Astrocyte (in vitro differentiated cells and primary cell): Measurements from ENCODE around the gene MAPK9. TPM values are rescaled to one million over a fixed set of nuclear protein-coding genes. Genes with fewer than 3 reads are reported as not detected.

Experiments used
- DNase-seq: peaks from one replicate; pipeline ENCODE4 v3.0.0-alpha.2; 2010; ENCODE audit warnings: low read depth
- FAIRE-seq: peaks from 2 replicates; lab custom pipeline; 2011; peaks lifted over from hg19 to GRCh38; lab: Jason Lieb, UNC
- H2AFZ ChIP-seq: 2 replicates; pipeline ENCODE4 v1.6.0; 2012; ENCODE audit warnings: low read depth, low read length, inconsistent platforms
- H3K27ac ChIP-seq: 2 replicates; pipeline ENCODE4 v1.5.1; 2011; ENCODE audit warnings: low read depth, low read length, inconsistent platforms
- H3K27me3 ChIP-seq: 2 replicates; pipeline ENCODE4 v1.6.0; 2011; ENCODE audit warnings: low read length, inconsistent platforms; ENCODE audit not compliant: insufficient read depth
- H3K36me3 ChIP-seq: 2 replicates; pipeline ENCODE4 v1.5.1; 2011; ENCODE audit warnings: low read length, inconsistent platforms; ENCODE audit not compliant: insufficient read depth
- H3K4me1 ChIP-seq: 2 replicates; pipeline ENCODE4 v1.5.1; 2011; ENCODE audit warnings: low read length, inconsistent platforms; ENCODE audit not compliant: insufficient read depth
- H3K4me2 ChIP-seq: 2 replicates; pipeline ENCODE4 v1.6.0; 2012; ENCODE audit warnings: low read length, inconsistent platforms
- H3K4me3 ChIP-seq: 2 replicates; pipeline ENCODE4 v1.5.1; 2011; ENCODE audit warnings: low read depth, mild to moderate bottlenecking, low read length, inconsistent platforms; ENCODE audit not compliant: insufficient read depth
- H3K79me2 ChIP-seq: 2 replicates; pipeline ENCODE4 v1.6.0; 2012; ENCODE audit warnings: mild to moderate bottlenecking, low read length, inconsistent platforms; ENCODE audit not compliant: insufficient read depth
- H3K9ac ChIP-seq: 2 replicates; pipeline ENCODE4 v1.6.0; 2012; ENCODE audit warnings: mild to moderate bottlenecking, low read length, inconsistent platforms
- H3K9me3 ChIP-seq: 2 replicates; pipeline ENCODE4 v1.5.1; 2012; ENCODE audit warnings: low read depth, mild to moderate bottlenecking, low read length, inconsistent platforms; ENCODE audit not compliant: insufficient read depth
- H4K20me1 ChIP-seq: 2 replicates; pipeline ENCODE4 v1.6.0; 2012; ENCODE audit warnings: low read length, inconsistent platforms; ENCODE audit not compliant: insufficient read depth
- H3K27ac Mint-ChIP-seq: one replicate; pipeline ENCODE4 v1.8.0; 2021; ENCODE audit warnings: mild to moderate bottlenecking, mixed read lengths; ENCODE audit not compliant: unreplicated experiment
- H3K27me3 Mint-ChIP-seq: one replicate; pipeline ENCODE4 v1.8.0; 2021; ENCODE audit warnings: low read depth, mixed read lengths; ENCODE audit not compliant: unreplicated experiment
- H3K36me3 Mint-ChIP-seq: one replicate; pipeline ENCODE4 v1.8.0; 2021; ENCODE audit warnings: low read depth, mixed read lengths; ENCODE audit not compliant: unreplicated experiment
- H3K4me1 Mint-ChIP-seq: one replicate; pipeline ENCODE4 v1.8.0; 2021; ENCODE audit warnings: low read depth, mixed read lengths; ENCODE audit not compliant: unreplicated experiment
- H3K4me3 Mint-ChIP-seq: one replicate; pipeline ENCODE4 v1.8.0; 2021; ENCODE audit warnings: mild to moderate bottlenecking, moderate library complexity, mixed read lengths; ENCODE audit not compliant: unreplicated experiment
- H3K9me3 Mint-ChIP-seq: one replicate; pipeline ENCODE4 v1.8.0; 2021; ENCODE audit warnings: mild to moderate bottlenecking, mixed read lengths; ENCODE audit not compliant: unreplicated experiment
- EZH2 ChIP-seq: IDR thresholded peaks from 2 replicates; pipeline ENCODE4 v1.6.1; 2012; ENCODE audit warnings: mild to moderate bottlenecking, low read length, inconsistent platforms; ENCODE audit not compliant: insufficient read depth
- total RNA-seq: library from RNA; stranded (reverse); gene quantifications from 2 replicates; pipeline ENCODE4 v1.2.1, GENCODE V29; 2021
- TF ChIP-seq, protein P1 (sequence below): IDR thresholded peaks from 2 replicates; pipeline ENCODE4 v1.5.1; 2011; ENCODE audit warnings: low read depth, mild to moderate bottlenecking, inconsistent platforms, low read length, moderate library complexity; ENCODE audit not compliant: insufficient read depth

Gene MAPK9
- total RNA-seq, 1 donor from 2014 or later, result 34.0 TPM

DNA sequence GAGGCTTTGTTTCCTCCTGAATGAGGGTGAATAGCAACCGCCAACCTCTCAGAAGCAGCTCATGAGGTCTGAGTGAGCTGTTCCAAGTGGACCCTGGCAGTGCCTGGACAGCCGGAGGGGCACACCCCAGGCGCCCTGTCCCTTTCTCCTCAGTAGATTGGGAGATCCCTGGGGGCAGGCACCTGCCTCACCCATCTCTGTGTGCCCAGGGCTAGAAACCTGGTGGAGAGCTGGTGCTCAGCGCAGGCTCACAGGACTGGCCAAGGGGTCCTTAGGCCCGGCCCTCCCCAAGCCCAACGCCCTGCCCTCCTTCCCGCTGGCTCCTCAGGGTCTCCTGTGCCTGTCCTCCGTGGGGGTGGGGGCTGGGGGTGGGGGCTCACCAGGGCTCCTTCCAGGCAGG is 14.9 kb upstream of the MAPK9 start:
- FAIRE-seq, result no peak

DNA sequence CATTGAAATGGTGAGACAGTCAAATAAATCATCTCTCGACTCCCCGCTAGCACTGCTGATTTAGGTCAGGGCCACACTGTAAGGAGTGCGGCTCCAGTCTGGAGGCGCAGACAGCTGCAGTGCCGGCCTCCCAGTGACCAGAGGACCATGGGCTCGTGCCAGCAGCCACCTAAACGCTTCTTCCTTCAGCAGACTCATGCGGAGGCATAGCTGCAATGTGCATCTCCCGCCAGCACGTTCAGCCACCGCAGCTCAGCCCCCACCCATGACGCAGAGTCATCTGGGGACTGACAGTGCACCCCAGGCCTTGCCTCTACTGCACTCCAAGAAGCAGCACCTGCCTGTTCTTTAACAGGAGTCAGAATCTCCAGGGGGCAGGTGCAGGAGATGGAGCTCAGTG is 13.6 kb upstream of the MAPK9 start:
- Histone ChIP-seq H3K27ac (no peak overlapping the region), H3K36me3 (peaks cover 15% of the 10 kb centered on the region), H2AFZ (no peak overlapping the region), H3K4me2 (no peak overlapping the region), H3K27me3 (no peaks in the 10 kb centered on the region), H3K4me1 (no peaks in the 10 kb centered on the region), H3K4me3 (no peak overlapping the region), H3K79me2 (no peaks in the 10 kb centered on the region), H3K9ac (no peak overlapping the region), H4K20me1 (peaks cover 6% of the 10 kb centered on the region), H3K9me3 (no peaks in the 10 kb centered on the region)
- peaks cover 2% of the 10 kb centered on the region for H3K9me3 Mint-ChIP-seq
- no peak overlapping the region for H3K4me3 Mint-ChIP-seq
- DNase-seq (no peak), FAIRE-seq (no peak)
- H3K27me3 Mint-ChIP-seq, result peaks cover 3% of the 10 kb centered on the region
- peaks cover 18% of the 10 kb centered on the region for H3K36me3 Mint-ChIP-seq
- no peak for TF ChIP-seq EZH2
- TF ChIP-seq, protein P1, sequence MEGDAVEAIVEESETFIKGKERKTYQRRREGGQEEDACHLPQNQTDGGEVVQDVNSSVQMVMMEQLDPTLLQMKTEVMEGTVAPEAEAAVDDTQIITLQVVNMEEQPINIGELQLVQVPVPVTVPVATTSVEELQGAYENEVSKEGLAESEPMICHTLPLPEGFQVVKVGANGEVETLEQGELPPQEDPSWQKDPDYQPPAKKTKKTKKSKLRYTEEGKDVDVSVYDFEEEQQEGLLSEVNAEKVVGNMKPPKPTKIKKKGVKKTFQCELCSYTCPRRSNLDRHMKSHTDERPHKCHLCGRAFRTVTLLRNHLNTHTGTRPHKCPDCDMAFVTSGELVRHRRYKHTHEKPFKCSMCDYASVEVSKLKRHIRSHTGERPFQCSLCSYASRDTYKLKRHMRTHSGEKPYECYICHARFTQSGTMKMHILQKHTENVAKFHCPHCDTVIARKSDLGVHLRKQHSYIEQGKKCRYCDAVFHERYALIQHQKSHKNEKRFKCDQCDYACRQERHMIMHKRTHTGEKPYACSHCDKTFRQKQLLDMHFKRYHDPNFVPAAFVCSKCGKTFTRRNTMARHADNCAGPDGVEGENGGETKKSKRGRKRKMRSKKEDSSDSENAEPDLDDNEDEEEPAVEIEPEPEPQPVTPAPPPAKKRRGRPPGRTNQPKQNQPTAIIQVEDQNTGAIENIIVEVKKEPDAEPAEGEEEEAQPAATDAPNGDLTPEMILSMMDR, result no peak
- no peaks in the 10 kb centered on the region for H3K4me1 Mint-ChIP-seq
- no peak overlapping the region for H3K27ac Mint-ChIP-seq

More for the DNA sequence above, 14.9 kb upstream of the MAPK9 start:
- Mint-ChIP-seq H3K4me1 (no peaks in the 10 kb centered on the region), H3K27me3 (peaks cover 1% of the 10 kb centered on the region), H3K9me3 (peaks cover 2% of the 10 kb centered on the region), H3K27ac (no peak overlapping the region), H3K4me3 (no peak overlapping the region), H3K36me3 (peaks cover 18% of the 10 kb centered on the region)
- H3K9ac ChIP-seq, result no peak overlapping the region
- H3K27me3 ChIP-seq, result no peaks in the 10 kb centered on the region
- peaks cover 3% of the 10 kb centered on the region for H4K20me1 ChIP-seq
- H2AFZ ChIP-seq, result no peak overlapping the region
- no peak for TF ChIP-seq EZH2
- TF ChIP-seq, protein P1, result no peak
- no peak for DNase-seq
- no peak overlapping the region for H3K27ac ChIP-seq
- no peak overlapping the region for H3K4me3 ChIP-seq
- H3K4me1 ChIP-seq, result no peaks in the 10 kb centered on the region
- H3K9me3 ChIP-seq, result no peaks in the 10 kb centered on the region
- H3K79me2 ChIP-seq, result no peaks in the 10 kb centered on the region
- no peak overlapping the region for H3K4me2 ChIP-seq
- peaks cover 16% of the 10 kb centered on the region for H3K36me3 ChIP-seq

DNA sequence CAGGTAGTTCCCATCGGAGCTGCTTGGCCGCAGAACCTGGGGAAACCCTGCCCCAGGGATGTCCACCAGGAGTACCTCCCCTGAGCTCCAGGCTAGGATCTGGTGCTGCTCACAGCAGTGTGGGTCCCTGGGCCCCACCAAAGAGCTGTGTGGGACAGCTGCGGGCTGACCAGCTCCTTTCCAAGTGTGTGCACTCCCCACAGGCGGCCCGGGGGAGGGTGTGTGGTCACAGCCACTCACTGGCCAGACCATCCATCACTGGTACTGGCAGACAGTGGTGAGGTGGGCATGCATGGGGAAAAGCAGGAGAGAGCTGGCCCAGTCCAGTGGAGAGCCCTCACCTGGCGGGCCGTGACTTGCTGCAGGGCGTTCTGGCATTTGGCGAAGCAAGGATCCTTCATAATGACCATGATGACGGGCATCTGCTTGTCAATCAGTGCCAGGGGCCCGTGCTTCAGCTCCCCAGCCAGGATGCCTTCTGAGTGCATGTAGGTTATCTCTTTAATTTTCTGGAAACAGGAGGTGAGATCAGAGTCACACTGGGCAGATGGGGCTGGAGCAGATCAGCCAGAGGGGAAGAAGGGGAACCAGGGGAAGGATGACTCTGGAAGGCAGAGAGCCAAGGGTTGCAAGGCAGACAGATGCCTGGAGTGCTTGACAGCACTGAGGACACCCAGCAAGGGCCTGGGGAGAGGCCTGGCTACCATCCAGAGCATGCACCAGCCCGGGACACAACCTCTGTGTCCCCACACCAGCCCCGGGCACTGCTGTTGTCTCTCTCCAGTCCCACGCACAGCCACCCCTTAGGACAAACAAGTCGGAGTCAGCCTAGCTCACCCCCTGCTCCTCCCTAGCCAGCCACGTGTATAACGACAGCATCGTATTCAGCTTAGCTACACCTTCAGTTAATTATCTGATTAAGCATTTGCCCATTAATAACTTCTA is 12.8 kb upstream of the MAPK9 start:
- no peak overlapping the region for H3K9ac ChIP-seq
- no peak for DNase-seq
- no peak for FAIRE-seq
- Mint-ChIP-seq H3K36me3 (peaks cover 18% of the 10 kb centered on the region), H3K9me3 (peaks cover 2% of the 10 kb centered on the region), H3K27ac (no peak overlapping the region), H3K4me1 (no peaks in the 10 kb centered on the region), H3K4me3 (no peak overlapping the region), H3K27me3 (peaks cover 3% of the 10 kb centered on the region)
- H3K4me3 ChIP-seq, result no peak overlapping the region
- peaks cover 15% of the 10 kb centered on the region for H3K36me3 ChIP-seq
- no peaks in the 10 kb centered on the region for H3K4me1 ChIP-seq
- H3K27me3 ChIP-seq, result no peaks in the 10 kb centered on the region
- TF ChIP-seq EZH2, result no peak
- TF ChIP-seq, protein P1, result no peak
- H3K27ac ChIP-seq, result no peak overlapping the region
- H3K9me3 ChIP-seq, result no peaks in the 10 kb centered on the region
- H3K4me2 ChIP-seq, result no peak overlapping the region
- no peak overlapping the region for H2AFZ ChIP-seq
- H3K79me2 ChIP-seq, result no peaks in the 10 kb centered on the region
- H4K20me1 ChIP-seq, result peaks cover 6% of the 10 kb centered on the region
